Activated CD8-positive, alpha-beta memory T cell treated with anti-CD3 and anti-CD28 coated beads, Interleukin-2, amount 50 U/mL, for 48 hours (primary cell): ENCODE data around the gene TMEM131L.
"Not testable (repeated sequence)": the region's sequence is repeated elsewhere in the genome, so short reads cannot be mapped to it uniquely, and the experiment has no call there.

Experiments used
- DNase-seq: peaks from one replicate; pipeline ENCODE4 v3.0.0-alpha.2; 2020

The TMEM131L gene

GRCh38 chr4:153466081-153466948 lies at the start of gene TMEM131L:
Gene TMEM131L, plus strand, starts transcription at chr4:153466360. Its CDS starts 38 bp downstream, at chr4:153466398.
- DNase-seq: peak; percentile 84

GRCh38 chr4:153416456-153416855 lies 49.7 kb upstream of the TMEM131L start:
- not testable (repeated sequence) for DNase-seq

GRCh38 chr4:153418121-153418520 lies 48.0 kb upstream of the TMEM131L start:
- DNase-seq: no peak

- DNase-seq: no peak
Measured at GRCh38 chr4:153418558-153418957, 47.6 kb upstream of the TMEM131L start.

- no peak for DNase-seq
Measured at GRCh38 chr4:153419029-153419428, 47.1 kb upstream of the TMEM131L start.

- DNase-seq: no peak
Measured at GRCh38 chr4:153419673-153420278, 46.4 kb upstream of the TMEM131L start.

GRCh38 chr4:153420361-153420760 lies 45.8 kb upstream of the TMEM131L start:
- DNase-seq: no peak

- no peak for DNase-seq
Measured at GRCh38 chr4:153421941-153422340, 44.2 kb upstream of the TMEM131L start.

- DNase-seq: no peak
Measured at GRCh38 chr4:153426207-153426885, 39.8 kb upstream of the TMEM131L start.

- DNase-seq: no peak
Measured at GRCh38 chr4:153427363-153428071, 38.6 kb upstream of the TMEM131L start.

- no peak for DNase-seq
Measured at GRCh38 chr4:153428941-153429475, 37.2 kb upstream of the TMEM131L start.

GRCh38 chr4:153432965-153433753 lies 33.0 kb upstream of the TMEM131L start:
- DNase-seq: peak; percentile 79

- DNase-seq: no peak
Measured at GRCh38 chr4:153433754-153434105, 32.4 kb upstream of the TMEM131L start.

- DNase-seq: no peak
Measured at GRCh38 chr4:153434190-153434589, 32.0 kb upstream of the TMEM131L start.

GRCh38 chr4:153438916-153439756 lies 27.0 kb upstream of the TMEM131L start:
- DNase-seq: no peak

- DNase-seq: no peak
Measured at GRCh38 chr4:153439831-153440230, 26.3 kb upstream of the TMEM131L start.

- DNase-seq: no peak
Measured at GRCh38 chr4:153440475-153440874, 25.7 kb upstream of the TMEM131L start.

- DNase-seq: no peak
Measured at GRCh38 chr4:153447175-153447905, 18.8 kb upstream of the TMEM131L start.

- DNase-seq: no peak
Measured at GRCh38 chr4:153448003-153448731, 18.0 kb upstream of the TMEM131L start.

- no peak for DNase-seq
Measured at GRCh38 chr4:153449338-153449737, 16.8 kb upstream of the TMEM131L start.
